Measurements from ENCODE around the gene TMCC2.

Gene TMCC2

GRCh38 chr1:205199090-205199930 lies 28.4 kb upstream of the TMCC2 start:
- peak in 1 of 2 donors; percentile 25 for DNase-seq (ENCODE audit: low read depth in 2 of 2)
- no peak for TF ChIP-seq CTCF (IDR thresholded peaks at IDR 0.05; ENCODE audit: low read depth, low read length)
- no peak overlapping the region for H3K4me3 ChIP-seq (replicated peaks in 1 of 2; ENCODE audit: low read depth in 2 of 2, low read length in 2 of 2)

GRCh38 chr1:205199931-205200299 lies 27.8 kb upstream of the TMCC2 start:
- no peak for DNase-seq (ENCODE audit: low read depth in 2 of 2)
- no peak for TF ChIP-seq CTCF (IDR thresholded peaks at IDR 0.05; ENCODE audit: low read depth, low read length)
- H3K4me3 ChIP-seq (replicated peaks in 1 of 2; ENCODE audit: low read depth in 2 of 2, low read length in 2 of 2), result no peak overlapping the region

GRCh38 chr1:205204552-205204951 lies 23.2 kb upstream of the TMCC2 start:
- H3K4me3 ChIP-seq (replicated peaks in 1 of 2; ENCODE audit: low read depth in 2 of 2, low read length in 2 of 2), result no peak overlapping the region
- TF ChIP-seq CTCF (IDR thresholded peaks at IDR 0.05; ENCODE audit: low read depth, low read length), result no peak
- peak in 1 of 2 donors; percentile 25 for DNase-seq (ENCODE audit: low read depth in 2 of 2)

GRCh38 chr1:205205055-205205454 lies 22.7 kb upstream of the TMCC2 start:
- no peak for DNase-seq (ENCODE audit: low read depth in 2 of 2)
- TF ChIP-seq CTCF (IDR thresholded peaks at IDR 0.05; ENCODE audit: low read depth, low read length), result no peak

GRCh38 chr1:205208811-205209210 lies 18.9 kb upstream of the TMCC2 start:
- TF ChIP-seq CTCF (IDR thresholded peaks at IDR 0.05; ENCODE audit: low read depth, low read length), result no peak
- no peak overlapping the region for H3K4me3 ChIP-seq (replicated peaks in 1 of 2; ENCODE audit: low read depth in 2 of 2, low read length in 2 of 2)
- DNase-seq (ENCODE audit: low read depth in 2 of 2), result no peak

More at GRCh38 chr1:205205055-205205454, 22.7 kb upstream of the TMCC2 start:
- H3K4me3 ChIP-seq (replicated peaks in 1 of 2; ENCODE audit: low read depth in 2 of 2, low read length in 2 of 2), result no peak overlapping the region

GRCh38 chr1:205210756-205211168 lies 17.0 kb upstream of the TMCC2 start:
- no peak for DNase-seq (ENCODE audit: low read depth in 2 of 2)
- TF ChIP-seq CTCF (IDR thresholded peaks at IDR 0.05; ENCODE audit: low read depth, low read length), result no peak
- peak overlapping the region; percentile 91 for H3K4me3 ChIP-seq (replicated peaks in 1 of 2; ENCODE audit: low read depth in 2 of 2, low read length in 2 of 2)

Measured in cardiac fibroblast (primary cell).